ENCODE measurements around the gene SHLD3. TPM values are rescaled to one million over a fixed set of nuclear protein-coding genes. Genes with fewer than 3 reads are reported as not detected.
A peak's percentile ranks its signal among the peaks of the same experiment; 100 is the strongest.

The SHLD3 gene
- total and polyA plus RNA-seq, 9 of the 15 experiments (the other 6 are each of a cell fraction or from before 2014, with no cell fraction given): 3.0 to 14.5 (median 8.6) TPM

DNA sequence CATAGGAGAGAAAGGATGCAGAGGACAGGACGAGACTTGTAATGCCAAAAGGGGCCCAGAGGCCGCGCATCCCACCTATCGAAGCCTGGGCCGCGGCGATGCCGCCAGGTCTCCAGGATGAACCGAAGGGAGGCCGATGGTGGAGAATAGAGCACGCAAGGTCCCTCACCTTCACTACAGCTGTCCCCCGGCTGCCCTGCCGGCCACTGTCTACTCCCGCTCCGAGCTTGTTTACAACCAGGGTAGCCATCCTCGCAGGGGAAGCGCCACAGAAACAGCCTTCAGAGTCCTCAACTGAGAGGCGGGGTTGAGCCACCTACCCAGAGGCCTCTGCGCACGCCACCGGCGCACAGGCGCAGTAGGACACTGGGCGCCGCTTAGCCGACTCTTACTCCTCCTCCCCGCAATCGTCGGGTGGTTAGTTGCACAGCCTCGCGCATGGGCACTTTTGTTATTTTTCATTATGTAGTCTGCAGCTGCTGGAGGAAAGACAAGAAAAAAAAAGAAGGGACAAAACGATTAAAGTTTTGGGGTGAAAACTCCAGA is 729 bp upstream of the SHLD3 start, which contains the start of gene TRIM23 (continued):
- TF ChIP-seq SMAD2 (IDR thresholded peaks at IDR 0.05; ENCODE audit: low read depth, low read length) (no peak), ZNF75A (CRISPR knock-in tag; IDR thresholded peaks at IDR 0.05) (no peak), POLR3A (IDR thresholded peaks at IDR 0.05; ENCODE audit: borderline replicate concordance, extremely low read depth, insufficient read depth, insufficient read length) (no peak), BMI1 (IDR thresholded peaks at IDR 0.05; ENCODE audit: low read length) (no peak), NELFE (IDR thresholded peaks at IDR 0.05; ENCODE audit: insufficient read depth, insufficient read length) (no peak), ELK3 (CRISPR knock-in tag; IDR thresholded peaks at IDR 0.05) (no peak), ZNF212 (CRISPR knock-in tag; IDR thresholded peaks at IDR 0.05) (no peak), PTTG1 (tag; IDR thresholded peaks at IDR 0.05; ENCODE audit: low read depth) (no peak), KLF13 (tag; IDR thresholded peaks at IDR 0.05; ENCODE audit: borderline replicate concordance, low read depth) (no peak), DMBX1 (CRISPR knock-in tag; IDR thresholded peaks at IDR 0.05; ENCODE audit: borderline replicate concordance) (no peak), SRSF3 (IDR thresholded peaks at IDR 0.05; ENCODE audit: insufficient read depth, low read length) (no peak), ZNF311 (CRISPR knock-in tag; IDR thresholded peaks at IDR 0.05) (no peak), ARID2 (IDR thresholded peaks at IDR 0.05) (no peak)
- TF ChIP-seq, protein P1, sequence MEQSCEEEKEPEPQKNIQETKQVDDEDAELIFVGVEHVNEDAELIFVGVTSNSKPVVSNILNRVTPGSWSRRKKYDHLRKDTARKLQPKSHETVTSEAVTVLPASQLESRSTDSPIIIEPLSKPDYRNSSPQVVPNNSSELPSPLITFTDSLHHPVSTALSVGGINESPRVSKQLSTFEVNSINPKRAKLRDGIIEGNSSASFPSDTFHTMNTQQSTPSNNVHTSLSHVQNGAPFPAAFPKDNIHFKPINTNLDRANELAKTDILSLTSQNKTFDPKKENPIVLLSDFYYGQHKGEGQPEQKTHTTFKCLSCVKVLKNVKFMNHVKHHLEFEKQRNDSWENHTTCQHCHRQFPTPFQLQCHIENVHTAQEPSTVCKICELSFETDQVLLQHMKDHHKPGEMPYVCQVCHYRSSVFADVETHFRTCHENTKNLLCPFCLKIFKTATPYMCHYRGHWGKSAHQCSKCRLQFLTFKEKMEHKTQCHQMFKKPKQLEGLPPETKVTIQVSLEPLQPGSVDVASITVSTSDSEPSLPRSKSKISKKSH (CRISPR knock-in tag; IDR thresholded peaks at IDR 0.05): no peak
- TF ChIP-seq, protein P2, sequence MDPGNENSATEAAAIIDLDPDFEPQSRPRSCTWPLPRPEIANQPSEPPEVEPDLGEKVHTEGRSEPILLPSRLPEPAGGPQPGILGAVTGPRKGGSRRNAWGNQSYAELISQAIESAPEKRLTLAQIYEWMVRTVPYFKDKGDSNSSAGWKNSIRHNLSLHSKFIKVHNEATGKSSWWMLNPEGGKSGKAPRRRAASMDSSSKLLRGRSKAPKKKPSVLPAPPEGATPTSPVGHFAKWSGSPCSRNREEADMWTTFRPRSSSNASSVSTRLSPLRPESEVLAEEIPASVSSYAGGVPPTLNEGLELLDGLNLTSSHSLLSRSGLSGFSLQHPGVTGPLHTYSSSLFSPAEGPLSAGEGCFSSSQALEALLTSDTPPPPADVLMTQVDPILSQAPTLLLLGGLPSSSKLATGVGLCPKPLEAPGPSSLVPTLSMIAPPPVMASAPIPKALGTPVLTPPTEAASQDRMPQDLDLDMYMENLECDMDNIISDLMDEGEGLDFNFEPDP (CRISPR knock-in tag; IDR thresholded peaks at IDR 0.05): no peak
- TF ChIP-seq, protein P3, sequence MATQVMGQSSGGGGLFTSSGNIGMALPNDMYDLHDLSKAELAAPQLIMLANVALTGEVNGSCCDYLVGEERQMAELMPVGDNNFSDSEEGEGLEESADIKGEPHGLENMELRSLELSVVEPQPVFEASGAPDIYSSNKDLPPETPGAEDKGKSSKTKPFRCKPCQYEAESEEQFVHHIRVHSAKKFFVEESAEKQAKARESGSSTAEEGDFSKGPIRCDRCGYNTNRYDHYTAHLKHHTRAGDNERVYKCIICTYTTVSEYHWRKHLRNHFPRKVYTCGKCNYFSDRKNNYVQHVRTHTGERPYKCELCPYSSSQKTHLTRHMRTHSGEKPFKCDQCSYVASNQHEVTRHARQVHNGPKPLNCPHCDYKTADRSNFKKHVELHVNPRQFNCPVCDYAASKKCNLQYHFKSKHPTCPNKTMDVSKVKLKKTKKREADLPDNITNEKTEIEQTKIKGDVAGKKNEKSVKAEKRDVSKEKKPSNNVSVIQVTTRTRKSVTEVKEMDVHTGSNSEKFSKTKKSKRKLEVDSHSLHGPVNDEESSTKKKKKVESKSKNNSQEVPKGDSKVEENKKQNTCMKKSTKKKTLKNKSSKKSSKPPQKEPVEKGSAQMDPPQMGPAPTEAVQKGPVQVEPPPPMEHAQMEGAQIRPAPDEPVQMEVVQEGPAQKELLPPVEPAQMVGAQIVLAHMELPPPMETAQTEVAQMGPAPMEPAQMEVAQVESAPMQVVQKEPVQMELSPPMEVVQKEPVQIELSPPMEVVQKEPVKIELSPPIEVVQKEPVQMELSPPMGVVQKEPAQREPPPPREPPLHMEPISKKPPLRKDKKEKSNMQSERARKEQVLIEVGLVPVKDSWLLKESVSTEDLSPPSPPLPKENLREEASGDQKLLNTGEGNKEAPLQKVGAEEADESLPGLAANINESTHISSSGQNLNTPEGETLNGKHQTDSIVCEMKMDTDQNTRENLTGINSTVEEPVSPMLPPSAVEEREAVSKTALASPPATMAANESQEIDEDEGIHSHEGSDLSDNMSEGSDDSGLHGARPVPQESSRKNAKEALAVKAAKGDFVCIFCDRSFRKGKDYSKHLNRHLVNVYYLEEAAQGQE (IDR thresholded peaks at IDR 0.05; ENCODE audit: borderline replicate concordance): no peak
- TF ChIP-seq, protein P3 (CRISPR knock-in tag; IDR thresholded peaks at IDR 0.05; ENCODE audit: low read depth): 0 out of 2 replicates have a peak, but pooled peaks have one; percentile 45

Measured in K562 (cell line).